HepG2 (cell line): ENCODE data around the gene GRM6. TPM values are rescaled to one million over a fixed set of nuclear protein-coding genes. Genes with fewer than 3 reads are reported as not detected.
A peak's percentile ranks its signal among the peaks of the same experiment; 100 is the strongest.

Experiments used
- ARHGAP35 ChIP-seq: sonication (generic); formaldehyde crosslinking; IDR thresholded peaks from 2 replicates; pipeline ENCODE4 v1.9.0; 2022; ENCODE audit warnings: mild to moderate bottlenecking, inconsistent platforms, moderate library complexity, missing genetic modification reagents, borderline replicate concordance
- ARNT ChIP-seq: fragments of 450-650 bp; IDR thresholded peaks from 2 replicates; pipeline ENCODE4 v1.6.1; 2017
- ARNT2 ChIP-seq: sonication (generic); formaldehyde crosslinking; IDR thresholded peaks from 2 replicates; pipeline ENCODE4 v1.8.0; 2022; ENCODE audit warnings: mild to moderate bottlenecking, low read depth, missing genetic modification reagents, moderate library complexity
- CC2D1A ChIP-seq: sonication (generic); formaldehyde crosslinking; IDR thresholded peaks from 2 replicates; pipeline ENCODE4 v1.8.1; 2023; ENCODE audit warnings: mild to moderate bottlenecking, missing genetic modification reagents
- EP300 ChIP-seq, 3 experiments: sonication (generic) in 1 of 3; formaldehyde crosslinking in 1 of 3; IDR thresholded peaks; 2 replicates each; pipeline versions ENCODE4 v1.5.1 to v1.6.1; 2011 to 2020; ENCODE audit warnings: low read depth in 2 of 3, low read length in 2 of 3, borderline replicate concordance in 1 of 3, improper control_type of control experiment in 1 of 3, mild to moderate bottlenecking in 1 of 3, missing genetic modification reagents in 1 of 3, moderate library complexity in 1 of 3
- FOXA3 ChIP-seq: IDR thresholded peaks from 2 replicates; pipeline ENCODE4 v1.6.1; 2016; ENCODE audit warnings: missing genetic modification reagents, missing compliant biosample characterization
- HMG20A ChIP-seq: IDR thresholded peaks from 2 replicates; pipeline ENCODE4 v1.6.1; 2016; ENCODE audit warnings: borderline replicate concordance
- MAZ ChIP-seq, 2 experiments: sonication (generic) in 1 of 2; formaldehyde crosslinking in 1 of 2; IDR thresholded peaks; 2 replicates each; pipeline versions ENCODE4 v1.5.0 to v1.6.1; 2012 to 2020; ENCODE audit warnings: low read depth in 2 of 2, mild to moderate bottlenecking in 2 of 2, borderline replicate concordance in 1 of 2, improper control_type of control experiment in 1 of 2, low read length in 1 of 2, missing genetic modification reagents in 1 of 2, moderate library complexity in 1 of 2
- NCOA5 ChIP-seq: sonication (generic); formaldehyde crosslinking; IDR thresholded peaks from 2 replicates; pipeline ENCODE4 v1.4.0; 2020; ENCODE audit warnings: missing genetic modification reagents
- NFKBIZ ChIP-seq: IDR thresholded peaks from 2 replicates; pipeline ENCODE4 v1.6.1; 2018; ENCODE audit warnings: missing genetic modification reagents, missing compliant biosample characterization
- PRMT3 ChIP-seq: sonication (generic); formaldehyde crosslinking; IDR thresholded peaks from 2 replicates; pipeline ENCODE4 v1.8.1; 2022; ENCODE audit warnings: low read depth, mild to moderate bottlenecking, moderate library complexity, missing genetic modification reagents, borderline replicate concordance
- SIN3A ChIP-seq: IDR thresholded peaks from 2 replicates; pipeline ENCODE4 v1.6.1; 2011; ENCODE audit warnings: low read depth, mild to moderate bottlenecking, control low read depth, low read length, borderline replicate concordance
- TARDBP ChIP-seq: sonication (generic); formaldehyde crosslinking; IDR thresholded peaks from 2 replicates; pipeline ENCODE4 v1.8.0; 2022; ENCODE audit warnings: mild to moderate bottlenecking, missing genetic modification reagents
- ZNF34 ChIP-seq: sonication (generic); formaldehyde crosslinking; IDR thresholded peaks from 2 replicates; pipeline ENCODE4 v1.4.0; 2020; ENCODE audit warnings: mild to moderate bottlenecking, missing genetic modification reagents, borderline replicate concordance
- ZNF350 ChIP-seq: sonication (generic); formaldehyde crosslinking; IDR thresholded peaks from 2 replicates; pipeline ENCODE4 v1.4.0; 2020; ENCODE audit warnings: mild to moderate bottlenecking, low read depth, missing genetic modification reagents, borderline replicate concordance
- ZNF557 ChIP-seq: sonication (generic); formaldehyde crosslinking; IDR thresholded peaks from 2 replicates; pipeline ENCODE4 v1.4.0; 2020; ENCODE audit warnings: missing genetic modification reagents
- ZSCAN22 ChIP-seq: sonication (generic); formaldehyde crosslinking; IDR thresholded peaks from 2 replicates; pipeline ENCODE4 v1.4.0; 2020; ENCODE audit warnings: mild to moderate bottlenecking, missing genetic modification reagents
- polyA plus RNA-seq, 8 experiments: library from polyadenylated mRNA; depleted of rRNA in 3 of 8; stranded (reverse) in 7 of 8; unstranded in 1 of 8; fragments of >200 nt; fragmentation: Illumina TruSeq in 4 of 8; extraction: Trizol in 4 of 8; gene quantifications; 2 replicates each; pipeline versions ENCODE4 v1.2.1 to v1.2.3, GENCODE V29; 2011 to 2016; ENCODE audit warnings: low read depth in 4 of 8, missing spikeins in 1 of 8, mixed read lengths in 1 of 8; ENCODE audit not compliant: insufficient read depth in 1 of 8
- total RNA-seq, 5 experiments: library from RNA; depleted of rRNA; stranded (reverse); fragments of >200 nt; fragmentation: Illumina TruSeq; extraction: Trizol; gene quantifications; 2 replicates each; pipeline ENCODE4 v1.2.3, GENCODE V29; 2016; ENCODE audit warnings: low read depth in 1 of 5
- TF ChIP-seq, protein P1 (sequence below): sonication (generic); formaldehyde crosslinking; IDR thresholded peaks from 2 replicates; pipeline ENCODE4 v1.5.1; 2020; ENCODE audit warnings: mild to moderate bottlenecking, missing genetic modification reagents, moderate library complexity
- TF ChIP-seq, protein P2 (sequence below): sonication (generic); formaldehyde crosslinking; IDR thresholded peaks from 2 replicates; pipeline ENCODE4 v1.9.0; 2022; ENCODE audit warnings: missing genetic modification reagents, mild to moderate bottlenecking, borderline replicate concordance
- TF ChIP-seq, protein P3 (sequence below): IDR thresholded peaks from 2 replicates; pipeline ENCODE4 v1.6.1; 2016; ENCODE audit warnings: control low read depth
- TF ChIP-seq, protein P4 (sequence below): sonication (generic); formaldehyde crosslinking; IDR thresholded peaks from 2 replicates; pipeline ENCODE4 v1.5.0; 2020; ENCODE audit warnings: mild to moderate bottlenecking, missing genetic modification reagents

Gene GRM6
- total and polyA plus RNA-seq, 2 of the 13 experiments (the other 11 are each of a cell fraction or from before 2014, with no cell fraction given), result not detected

DNA sequence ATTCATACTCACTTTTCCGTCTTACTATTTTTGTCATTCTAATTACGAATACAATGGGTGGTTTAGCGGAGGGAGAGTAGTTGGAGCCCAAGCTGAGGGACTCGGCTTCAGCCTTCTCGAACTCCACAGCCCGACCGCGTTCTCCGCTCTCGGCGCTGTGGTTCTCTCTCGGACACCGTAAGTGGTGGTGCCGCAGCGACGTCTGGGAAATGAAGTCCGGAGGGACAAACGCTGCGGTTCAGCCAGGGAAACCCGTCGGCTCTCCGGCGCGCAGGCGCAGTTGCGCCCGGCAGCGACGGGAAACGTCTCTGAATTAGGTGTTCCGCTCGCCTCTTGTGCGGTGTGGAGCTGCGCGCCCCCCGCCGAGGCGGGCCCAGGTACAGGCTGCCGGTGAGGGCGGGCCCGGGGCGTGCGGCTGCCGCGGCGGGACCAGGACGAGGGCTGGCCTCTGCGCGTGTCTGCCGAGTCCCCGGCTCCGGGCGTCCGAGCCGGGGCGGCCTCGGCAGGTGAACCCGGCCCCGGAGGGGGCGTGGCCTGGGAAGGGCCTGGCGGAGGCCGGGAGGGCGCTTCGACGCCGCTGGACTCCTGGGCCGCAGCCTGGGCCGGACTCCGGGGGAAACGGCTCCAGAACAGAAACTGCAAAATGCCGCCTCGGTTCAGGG lies 28.5 kb upstream of the GRM6 start, which contains the start of gene ZNF879 (continued):
- TF ChIP-seq ARHGAP35 (CRISPR knock-in tag) (no peak), FOXA3 (no peak), MAZ (IDR thresholded peaks at IDR 0.05; ENCODE audit: borderline replicate concordance, low read depth, low read length) (0 out of 2 replicates have a peak, but pooled peaks have one; percentile 22), MAZ (CRISPR knock-in tag; IDR thresholded peaks at IDR 0.05; ENCODE audit: low read depth) (no peak), CC2D1A (no peak), ZNF350 (CRISPR knock-in tag) (0 out of 2 replicates have a peak, but pooled peaks have one; percentile 22), ZNF557 (CRISPR knock-in tag) (no peak), NCOA5 (CRISPR knock-in tag) (no peak), PRMT3 (CRISPR knock-in tag) (no peak), NFKBIZ (CRISPR knock-in tag) (no peak), HMG20A (CRISPR knock-in tag) (no peak), SIN3A (no peak), TARDBP (CRISPR knock-in tag) (0 out of 2 replicates have a peak, but pooled peaks have one; percentile 13), ARNT (no peak), ZNF34 (CRISPR knock-in tag) (peak; percentile 47; the same call in 1 of the 2 replicates), ARNT2 (0 out of 2 replicates have a peak, but pooled peaks have one; percentile 54), ZSCAN22 (CRISPR knock-in tag) (no peak), EP300 (IDR thresholded peaks at IDR 0.05; ENCODE audit: low read depth in 2 of 2, low read length in 2 of 2) (no peak), EP300 (CRISPR knock-in tag; IDR thresholded peaks at IDR 0.05; ENCODE audit: borderline replicate concordance) (no peak)
- TF ChIP-seq, protein P1, sequence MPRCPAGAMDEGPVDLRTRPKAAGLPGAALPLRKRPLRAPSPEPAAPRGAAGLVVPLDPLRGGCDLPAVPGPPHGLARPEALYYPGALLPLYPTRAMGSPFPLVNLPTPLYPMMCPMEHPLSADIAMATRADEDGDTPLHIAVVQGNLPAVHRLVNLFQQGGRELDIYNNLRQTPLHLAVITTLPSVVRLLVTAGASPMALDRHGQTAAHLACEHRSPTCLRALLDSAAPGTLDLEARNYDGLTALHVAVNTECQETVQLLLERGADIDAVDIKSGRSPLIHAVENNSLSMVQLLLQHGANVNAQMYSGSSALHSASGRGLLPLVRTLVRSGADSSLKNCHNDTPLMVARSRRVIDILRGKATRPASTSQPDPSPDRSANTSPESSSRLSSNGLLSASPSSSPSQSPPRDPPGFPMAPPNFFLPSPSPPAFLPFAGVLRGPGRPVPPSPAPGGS (CRISPR knock-in tag), result no peak; the same call in 1 of the 2 replicates
- TF ChIP-seq, protein P2, sequence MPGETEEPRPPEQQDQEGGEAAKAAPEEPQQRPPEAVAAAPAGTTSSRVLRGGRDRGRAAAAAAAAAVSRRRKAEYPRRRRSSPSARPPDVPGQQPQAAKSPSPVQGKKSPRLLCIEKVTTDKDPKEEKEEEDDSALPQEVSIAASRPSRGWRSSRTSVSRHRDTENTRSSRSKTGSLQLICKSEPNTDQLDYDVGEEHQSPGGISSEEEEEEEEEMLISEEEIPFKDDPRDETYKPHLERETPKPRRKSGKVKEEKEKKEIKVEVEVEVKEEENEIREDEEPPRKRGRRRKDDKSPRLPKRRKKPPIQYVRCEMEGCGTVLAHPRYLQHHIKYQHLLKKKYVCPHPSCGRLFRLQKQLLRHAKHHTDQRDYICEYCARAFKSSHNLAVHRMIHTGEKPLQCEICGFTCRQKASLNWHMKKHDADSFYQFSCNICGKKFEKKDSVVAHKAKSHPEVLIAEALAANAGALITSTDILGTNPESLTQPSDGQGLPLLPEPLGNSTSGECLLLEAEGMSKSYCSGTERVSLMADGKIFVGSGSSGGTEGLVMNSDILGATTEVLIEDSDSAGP (CRISPR knock-in tag), result peak; percentile 12; the same call in 1 of the 2 replicates
- TF ChIP-seq, protein P3, sequence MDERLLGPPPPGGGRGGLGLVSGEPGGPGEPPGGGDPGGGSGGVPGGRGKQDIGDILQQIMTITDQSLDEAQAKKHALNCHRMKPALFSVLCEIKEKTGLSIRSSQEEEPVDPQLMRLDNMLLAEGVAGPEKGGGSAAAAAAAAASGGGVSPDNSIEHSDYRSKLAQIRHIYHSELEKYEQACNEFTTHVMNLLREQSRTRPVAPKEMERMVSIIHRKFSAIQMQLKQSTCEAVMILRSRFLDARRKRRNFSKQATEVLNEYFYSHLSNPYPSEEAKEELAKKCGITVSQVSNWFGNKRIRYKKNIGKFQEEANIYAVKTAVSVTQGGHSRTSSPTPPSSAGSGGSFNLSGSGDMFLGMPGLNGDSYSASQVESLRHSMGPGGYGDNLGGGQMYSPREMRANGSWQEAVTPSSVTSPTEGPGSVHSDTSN (CRISPR knock-in tag), result no peak
- TF ChIP-seq, protein P4, sequence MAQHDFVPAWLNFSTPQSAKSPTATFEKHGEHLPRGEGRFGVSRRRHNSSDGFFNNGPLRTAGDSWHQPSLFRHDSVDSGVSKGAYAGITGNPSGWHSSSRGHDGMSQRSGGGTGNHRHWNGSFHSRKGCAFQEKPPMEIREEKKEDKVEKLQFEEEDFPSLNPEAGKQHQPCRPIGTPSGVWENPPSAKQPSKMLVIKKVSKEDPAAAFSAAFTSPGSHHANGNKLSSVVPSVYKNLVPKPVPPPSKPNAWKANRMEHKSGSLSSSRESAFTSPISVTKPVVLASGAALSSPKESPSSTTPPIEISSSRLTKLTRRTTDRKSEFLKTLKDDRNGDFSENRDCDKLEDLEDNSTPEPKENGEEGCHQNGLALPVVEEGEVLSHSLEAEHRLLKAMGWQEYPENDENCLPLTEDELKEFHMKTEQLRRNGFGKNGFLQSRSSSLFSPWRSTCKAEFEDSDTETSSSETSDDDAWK (CRISPR knock-in tag), result no peak
